Stimulated activated CD4-positive, alpha-beta T cell treated with anti-CD3 and anti-CD28 coated beads, Interleukin-4, amount 100 ng/mL, for 48 hours (primary cell): ENCODE results near the gene PPM1G.

Source experiments
- DNase-seq, 2 donors: peaks; one replicate each; pipeline ENCODE4 v3.0.0-alpha.2; 2020; ENCODE audit warnings: low read depth in 2 of 2

PPM1G gene

GRCh38 chr2:27335311-27335710, 74.1 kb downstream of the PPM1G start:
- DNase-seq, result no peak
